GM19240 (cell line): ENCODE results near the gene RBFOX2.

Source experiments
- DNase-seq: peaks from one replicate; pipeline ENCODE4 v3.0.0; 2011; ENCODE audit warnings: low spot score; ENCODE audit not compliant: insufficient read length

Gene RBFOX2

GRCh38 chr22:35900483-35901168 lies 128.0 kb downstream of the RBFOX2 start:
- DNase-seq, result no peak

DNA sequence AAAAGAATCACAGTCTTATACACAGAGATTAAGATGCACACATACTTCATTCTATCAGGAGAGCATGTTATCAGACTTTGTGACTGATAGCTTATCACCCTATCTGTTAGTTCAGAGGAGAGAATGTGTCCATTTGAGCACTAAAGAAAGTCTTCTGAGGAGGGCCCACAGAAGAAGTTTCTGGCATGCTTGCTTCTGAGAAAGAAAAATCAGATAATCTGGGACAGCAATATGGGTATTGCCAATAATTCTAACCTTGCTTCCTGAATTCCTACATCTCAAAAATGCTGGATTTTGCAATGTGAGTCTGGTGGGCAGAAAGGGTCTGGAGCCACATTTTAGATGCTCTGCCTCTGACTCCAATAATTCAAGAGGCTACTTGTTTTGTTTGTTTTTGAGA lies 128.9 kb downstream of the RBFOX2 start:
- no peak for DNase-seq

- DNase-seq, result no peak
Observed at GRCh38 chr22:35896111-35896705, 132.4 kb downstream of the RBFOX2 start.

DNA sequence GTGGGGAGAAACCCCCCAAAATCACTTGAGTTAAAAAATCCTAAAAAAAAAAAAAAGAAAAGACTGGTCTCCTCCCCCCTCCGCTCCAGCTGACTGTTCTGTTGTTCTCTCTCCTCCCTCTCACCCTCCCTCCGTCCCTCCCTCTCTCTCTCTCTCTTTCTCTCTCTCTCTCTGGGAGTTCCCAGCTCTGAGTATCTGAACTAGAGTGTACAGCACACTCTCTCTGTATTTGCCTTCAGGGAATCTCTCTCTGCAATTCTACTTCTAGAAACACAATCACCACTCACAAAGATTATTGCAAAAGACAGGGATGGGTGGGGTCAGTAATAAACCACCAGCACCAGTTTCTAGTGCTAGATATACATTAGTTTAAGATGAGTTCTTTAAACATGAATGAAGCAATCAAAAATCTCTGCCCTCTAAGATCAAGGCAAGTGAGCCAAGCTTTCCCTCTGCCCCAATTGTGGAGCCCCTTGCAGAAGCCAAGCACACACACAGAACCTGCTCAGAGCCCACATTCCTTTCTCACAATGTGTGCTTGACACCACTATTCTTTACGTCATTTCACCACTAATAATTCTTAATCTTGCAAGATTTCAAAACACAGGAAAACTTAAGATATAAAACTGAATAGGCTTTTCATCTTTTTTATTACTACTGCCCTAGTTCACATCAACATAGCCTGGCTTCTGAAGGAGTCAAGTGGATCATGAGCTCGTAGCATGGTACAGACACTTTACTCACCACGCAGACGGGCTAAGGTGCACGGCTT lies 133.5 kb downstream of the RBFOX2 start:
- DNase-seq, result no peak

GRCh38 chr22:35894464-35894878 lies 134.2 kb downstream of the RBFOX2 start:
- DNase-seq, result no peak

GRCh38 chr22:35893698-35894097 lies 134.9 kb downstream of the RBFOX2 start:
- DNase-seq, result no peak

DNA sequence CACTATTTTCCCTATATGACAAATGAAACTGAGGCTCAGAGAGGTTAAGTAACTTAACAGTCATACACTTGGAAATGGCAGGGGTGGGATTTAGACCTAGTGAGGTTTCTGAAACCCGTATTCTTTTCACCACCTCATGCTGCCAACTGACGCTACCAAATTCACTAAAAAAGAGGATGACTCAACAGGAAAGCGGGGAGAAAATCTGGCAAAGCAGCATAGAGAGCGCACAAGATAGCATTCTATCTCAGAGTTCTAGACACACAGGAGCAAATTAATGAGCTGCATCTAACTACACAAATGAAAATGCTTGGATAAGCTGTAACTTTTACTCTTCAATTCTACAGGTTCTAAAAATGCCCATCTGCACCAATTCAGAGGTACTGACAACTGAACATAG lies 136.4 kb downstream of the RBFOX2 start:
- no peak for DNase-seq

DNA sequence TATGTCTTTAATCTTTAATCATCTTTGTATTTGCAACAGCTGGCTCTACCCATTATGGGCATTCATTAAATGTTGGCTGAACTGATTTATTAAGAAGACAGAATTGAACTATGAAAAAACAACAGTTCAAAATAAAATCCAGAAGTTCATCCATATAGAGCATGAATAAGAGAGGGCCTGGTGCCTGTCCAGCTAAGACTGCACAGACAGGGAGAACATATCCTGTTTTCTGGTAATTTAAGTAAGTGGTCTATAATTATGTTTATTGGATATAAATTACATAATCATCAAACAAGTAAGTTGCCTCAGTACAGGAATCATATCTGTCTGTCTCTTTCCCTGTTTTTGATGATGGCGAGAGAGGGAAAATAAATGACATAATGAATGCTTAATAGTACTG lies 137.2 kb downstream of the RBFOX2 start:
- no peak for DNase-seq

GRCh38 chr22:35889071-35889470 lies 139.6 kb downstream of the RBFOX2 start:
- no peak for DNase-seq

DNA sequence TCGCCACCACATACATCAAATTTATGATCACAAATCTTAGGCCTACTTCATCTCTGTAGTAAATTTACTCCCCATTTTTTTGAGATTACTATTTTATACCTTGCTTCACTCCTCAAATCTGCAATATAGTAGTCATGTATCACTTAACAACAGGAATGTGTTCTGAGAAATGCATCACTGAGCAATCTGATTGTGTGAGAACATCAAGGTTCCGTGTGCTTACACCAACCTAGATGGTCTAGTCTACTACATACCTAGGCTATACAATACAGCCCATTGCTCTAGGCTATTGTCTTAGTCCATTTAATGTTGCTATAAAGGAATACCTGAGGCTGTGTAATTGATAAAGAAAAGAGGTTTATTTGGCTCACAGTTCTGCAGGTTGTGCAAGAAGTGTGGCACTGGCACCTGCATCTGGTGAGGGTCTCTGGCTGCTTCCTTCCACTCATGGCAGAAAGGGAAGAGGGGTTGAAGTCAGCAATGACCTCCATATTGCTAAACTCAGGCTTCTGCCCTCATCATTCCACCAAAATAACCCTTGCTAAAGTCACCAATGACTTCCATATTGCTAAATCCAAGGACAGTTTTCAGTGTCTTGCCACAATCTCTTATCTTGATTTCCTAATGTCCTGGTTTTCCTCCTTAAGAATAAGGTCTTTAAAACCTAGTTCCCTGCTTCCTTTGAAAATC lies 140.3 kb downstream of the RBFOX2 start:
- DNase-seq, result no peak

DNA sequence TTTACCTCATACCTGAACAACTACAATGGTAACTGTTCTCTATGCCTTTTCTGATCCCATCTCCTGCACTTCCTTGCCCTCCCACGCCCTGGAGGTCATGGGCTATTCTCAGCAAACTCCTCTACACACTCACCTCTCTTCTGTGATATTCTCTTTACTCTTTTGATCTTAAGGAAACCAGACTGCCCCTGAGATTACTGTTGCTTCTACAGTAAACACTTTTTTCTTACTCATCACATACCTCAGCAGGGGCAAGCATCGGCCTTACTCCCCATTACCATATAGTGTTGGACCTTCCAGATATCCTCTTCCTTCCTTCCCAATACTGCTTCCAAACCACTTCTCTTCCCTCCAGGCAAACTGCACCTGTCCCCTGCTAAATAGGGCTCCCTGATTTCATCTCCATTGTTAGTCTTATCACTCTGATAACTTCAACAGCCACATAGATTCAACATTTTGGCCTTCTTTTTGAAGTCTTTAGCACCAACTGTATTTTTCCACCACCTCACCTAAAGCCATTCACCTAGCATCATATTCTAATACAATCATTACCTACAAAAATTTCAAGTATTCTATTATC lies 141.2 kb downstream of the RBFOX2 start:
- no peak for DNase-seq

GRCh38 chr22:35886309-35886708 lies 142.3 kb downstream of the RBFOX2 start:
- no peak for DNase-seq

- DNase-seq, result no peak
Observed at GRCh38 chr22:35884529-35884928, 144.1 kb downstream of the RBFOX2 start.

DNA sequence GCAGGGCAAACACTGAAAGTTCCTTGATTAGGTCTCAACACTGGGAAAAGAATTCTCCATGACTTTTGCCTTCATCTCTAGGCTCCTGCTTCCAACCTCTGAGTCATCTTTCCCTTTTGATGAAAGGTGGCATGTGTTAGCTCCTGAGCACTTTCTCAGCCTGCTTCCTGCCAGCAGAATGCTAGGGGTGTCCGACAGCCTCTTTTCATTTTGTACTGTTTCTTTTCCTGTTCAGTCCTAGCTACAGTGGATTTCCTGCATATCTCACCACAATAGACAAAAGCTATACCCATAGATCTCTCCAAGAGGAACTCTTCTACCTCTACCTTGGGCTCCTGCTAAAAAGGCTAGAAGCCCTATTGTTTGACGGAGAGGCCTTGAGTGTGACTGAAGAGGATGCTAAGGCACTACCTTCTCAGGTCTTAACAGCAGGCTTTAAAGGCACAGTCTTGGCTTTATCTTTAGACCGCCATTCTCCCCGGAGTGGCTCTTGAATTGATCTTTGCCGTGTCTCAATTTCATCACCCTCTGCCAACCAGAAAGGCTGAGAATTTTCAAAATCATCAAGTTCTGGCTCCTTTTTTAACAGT lies 145.5 kb downstream of the RBFOX2 start:
- DNase-seq, result no peak

GRCh38 chr22:35882211-35883030 lies 146.2 kb downstream of the RBFOX2 start:
- no peak for DNase-seq

- no peak for DNase-seq
Observed at GRCh38 chr22:35879351-35879750, 149.3 kb downstream of the RBFOX2 start.

DNA sequence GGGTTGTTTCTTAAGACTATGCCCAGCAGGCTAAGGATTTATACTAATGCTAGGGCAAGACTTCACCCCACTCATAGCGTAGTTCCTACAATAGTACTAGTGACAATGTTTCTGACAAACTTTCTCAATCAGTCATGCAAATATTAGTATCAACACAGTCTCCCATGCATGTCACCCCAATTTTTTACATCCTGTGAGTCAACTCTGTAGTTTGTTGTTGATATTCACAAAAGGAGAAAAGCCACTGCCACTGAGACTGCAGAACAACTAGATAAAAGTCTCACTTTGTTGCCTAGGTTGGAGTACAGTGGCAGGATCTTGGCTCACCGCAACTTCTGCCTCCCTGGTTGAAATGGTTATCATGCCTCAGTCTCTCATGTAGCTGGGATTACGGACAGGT lies 155.2 kb downstream of the RBFOX2 start:
- DNase-seq, result no peak

- no peak for DNase-seq
Observed at GRCh38 chr22:35872451-35872850, 156.2 kb downstream of the RBFOX2 start.

DNA sequence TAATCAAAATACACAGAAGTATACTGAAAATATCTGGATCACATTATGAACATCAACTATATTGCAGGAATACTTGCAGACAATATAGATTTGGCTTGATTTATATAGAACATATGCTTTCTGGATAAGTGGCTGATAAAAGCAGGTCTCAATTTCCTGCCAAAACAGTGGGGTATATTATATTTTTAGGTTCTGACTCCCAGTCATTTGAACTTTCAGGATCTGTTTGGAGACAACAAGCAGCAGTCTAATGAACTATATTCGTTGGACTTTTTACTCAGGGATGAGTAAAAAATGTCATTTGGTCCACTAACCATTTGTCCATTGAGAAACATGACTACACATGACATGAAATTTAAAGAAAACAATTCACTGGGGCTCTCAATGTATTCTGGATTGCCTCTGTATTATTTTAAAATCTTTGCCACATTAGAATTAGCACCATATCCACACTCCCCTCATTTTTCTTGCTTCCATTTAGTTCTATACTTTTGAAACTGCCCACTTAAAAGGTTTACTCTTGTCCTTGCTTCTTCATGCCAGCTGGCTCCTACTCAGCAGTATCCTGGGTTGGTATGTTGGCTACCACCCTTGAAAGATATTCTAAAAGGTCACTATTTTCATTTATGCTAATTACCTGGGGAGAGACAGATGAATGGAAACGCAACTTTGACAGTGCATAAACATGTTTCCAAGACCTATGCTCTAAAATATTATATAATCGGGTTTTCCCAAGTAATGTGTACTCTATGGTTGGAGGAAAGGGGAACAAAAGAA lies 157.9 kb downstream of the RBFOX2 start:
- DNase-seq, result no peak

GRCh38 chr22:35868938-35869337 lies 159.7 kb downstream of the RBFOX2 start:
- no peak for DNase-seq
